HG02943 (cell line): Measurements from ENCODE around the gene MAST2.
"Not testable (repeated sequence)": the region's sequence is repeated elsewhere in the genome, so short reads cannot be mapped to it uniquely, and the experiment has no call there.

Experiments
- ATAC-seq: cut with Tn5 transposase; IDR thresholded peaks from one replicate; pipeline ENCODE4 v1.9.1; 2021; ENCODE audit warnings: mild to moderate bottlenecking, low read depth, moderate library complexity; ENCODE audit not compliant: unreplicated experiment

The MAST2 gene

DNA sequence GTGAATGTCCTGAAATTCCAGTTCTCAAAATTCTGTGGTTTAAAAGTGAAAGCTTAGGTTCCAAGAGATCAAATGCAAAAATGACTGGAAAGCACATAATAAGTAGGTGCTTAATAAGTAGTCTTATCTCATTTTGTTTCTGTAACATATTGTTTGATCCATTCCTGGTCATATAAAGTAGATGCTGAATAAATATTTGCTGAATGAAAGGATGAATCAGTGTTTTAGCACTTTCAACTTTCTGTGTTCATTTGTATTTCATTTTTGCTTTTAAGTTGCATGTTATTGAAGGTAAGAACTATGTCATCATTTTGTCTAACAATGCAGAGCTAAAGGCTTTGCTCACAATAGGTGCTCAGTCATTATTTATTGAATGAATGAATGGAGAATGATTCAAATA, 6.3 kb downstream of the MAST2 start:
- no peak for ATAC-seq

DNA sequence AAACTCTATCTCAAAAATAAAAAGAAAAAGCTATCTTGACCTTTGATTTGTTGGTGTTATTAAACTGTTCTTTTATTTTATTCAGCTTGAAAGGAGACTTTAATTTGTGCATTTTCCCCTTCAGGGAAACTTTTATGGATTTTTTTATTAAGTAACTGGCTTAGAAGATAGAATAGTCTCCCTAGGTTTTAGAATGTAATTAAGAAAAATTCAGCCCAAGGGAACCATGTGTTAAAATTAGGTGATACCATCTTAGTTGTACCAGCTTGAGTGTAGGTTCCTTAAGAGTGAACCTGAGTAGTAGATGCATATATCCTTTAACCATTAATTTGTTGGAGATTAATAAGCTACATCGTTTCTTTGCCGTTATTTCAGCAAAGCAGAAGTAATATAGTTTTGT, 11.4 kb downstream of the MAST2 start:
- ATAC-seq = no peak

DNA sequence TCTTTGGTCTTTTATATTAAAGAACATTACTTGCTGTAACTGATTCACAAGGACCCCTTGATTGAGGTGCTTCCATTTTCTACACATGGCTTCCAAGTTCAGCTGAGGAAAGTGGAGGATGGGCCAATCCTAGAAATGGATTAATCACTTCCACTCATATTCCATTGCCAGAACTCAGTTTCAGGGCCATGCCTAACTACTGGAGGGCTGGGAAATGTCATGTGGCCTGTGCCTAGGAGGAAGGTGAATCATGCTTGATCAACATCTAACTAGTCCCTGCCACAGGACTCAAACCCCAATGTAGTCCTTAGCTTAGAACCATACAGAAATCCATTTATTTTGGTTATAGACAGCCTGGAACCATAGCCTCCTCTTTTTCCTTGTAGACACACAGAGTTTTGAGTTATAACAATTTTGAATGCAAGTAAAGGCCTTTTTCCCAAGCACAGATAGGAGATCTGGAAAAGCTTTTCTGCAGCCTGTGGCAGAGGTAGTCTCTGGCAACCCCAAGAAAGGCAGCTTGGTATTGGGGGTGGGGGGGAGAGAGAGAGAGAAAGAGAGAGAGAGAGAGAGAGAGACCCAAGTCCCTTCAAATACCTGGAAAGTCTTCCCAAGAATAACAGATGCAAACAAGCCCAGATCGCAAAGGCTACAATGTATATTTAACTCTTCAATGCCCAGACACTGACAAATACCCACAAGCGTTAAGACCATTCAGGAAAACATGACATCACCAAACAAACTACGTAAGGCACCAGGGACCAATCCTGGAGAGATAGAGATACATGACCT, 12.5 kb downstream of the MAST2 start:
- ATAC-seq = no peak

DNA sequence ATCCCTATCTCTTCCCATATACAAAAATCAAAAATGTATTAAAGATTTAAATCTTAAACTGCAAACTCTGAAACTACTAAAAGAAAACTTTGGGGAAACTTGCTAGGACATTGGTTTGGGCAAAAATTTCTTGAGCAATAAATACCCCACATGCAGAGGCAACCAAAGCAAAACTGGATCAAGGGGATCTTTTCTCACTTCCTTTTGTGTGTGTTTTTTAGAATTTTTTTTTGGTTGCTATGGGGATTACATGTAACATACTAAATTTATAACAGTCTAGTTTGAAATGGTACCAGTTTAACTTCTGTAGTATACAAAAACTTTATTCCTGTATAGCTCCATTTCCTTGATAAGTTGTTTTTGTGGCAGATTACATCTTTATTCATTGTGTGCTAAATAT, 16.8 kb downstream of the MAST2 start:
- ATAC-seq = no peak

DNA sequence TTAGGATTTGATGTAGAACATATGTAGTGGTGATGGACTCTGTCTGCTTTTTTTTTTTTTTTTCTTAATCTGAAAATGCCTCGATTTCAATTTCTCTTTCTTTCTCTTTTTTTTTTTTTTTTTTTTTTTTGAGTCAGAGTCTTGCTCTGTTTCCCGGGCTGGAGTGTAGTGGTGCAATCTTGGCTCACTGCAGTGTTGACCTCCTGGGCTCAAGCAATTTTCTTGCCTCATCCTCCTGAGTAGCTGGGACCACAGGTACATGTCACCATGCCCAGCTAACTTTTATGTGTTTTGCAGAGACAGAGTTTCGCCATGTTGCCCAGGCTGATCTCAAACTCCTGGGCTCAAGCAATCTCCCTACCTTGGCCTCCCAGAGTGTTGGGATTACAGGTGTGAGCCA, 17.4 kb downstream of the MAST2 start:
- no peak for ATAC-seq

DNA sequence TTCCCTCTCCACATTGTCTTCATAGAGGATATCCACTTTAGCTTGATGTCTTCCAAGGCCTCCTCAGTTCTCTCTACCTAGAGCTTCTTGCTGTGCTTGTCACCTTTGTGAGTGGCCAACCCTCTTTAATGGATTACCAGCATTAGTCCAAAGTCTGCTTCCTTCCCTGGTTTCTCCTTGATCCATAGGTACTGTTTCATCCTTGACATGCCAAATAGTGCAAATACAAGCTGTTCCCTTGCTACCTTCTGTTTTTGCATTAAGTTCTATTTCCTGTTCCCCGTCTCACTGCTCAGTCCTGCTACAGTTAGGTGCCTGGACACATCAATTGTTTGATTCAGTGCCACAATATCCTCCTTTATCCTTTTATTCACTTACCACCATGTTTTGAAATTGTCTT, 19.2 kb downstream of the MAST2 start:
- ATAC-seq = no peak

DNA sequence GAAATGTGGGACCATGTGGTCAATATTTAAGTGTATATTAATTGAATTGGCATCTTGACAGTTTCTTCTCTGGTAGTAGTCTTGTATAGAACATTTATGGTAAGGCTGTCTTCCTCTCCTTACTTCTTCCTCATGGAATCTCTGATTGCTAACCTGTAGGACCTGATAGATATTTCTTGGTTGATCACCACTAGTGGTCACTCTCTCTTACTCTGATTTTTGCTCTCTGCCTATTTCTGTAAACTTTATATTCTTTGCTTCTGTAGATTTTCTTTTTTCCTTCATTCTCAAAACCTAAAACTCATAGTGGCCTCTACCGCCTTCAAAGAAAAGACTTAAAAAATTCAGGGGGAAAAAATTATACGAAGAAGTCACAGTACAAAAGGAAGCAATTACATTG, 21.2 kb downstream of the MAST2 start:
- no peak for ATAC-seq

DNA sequence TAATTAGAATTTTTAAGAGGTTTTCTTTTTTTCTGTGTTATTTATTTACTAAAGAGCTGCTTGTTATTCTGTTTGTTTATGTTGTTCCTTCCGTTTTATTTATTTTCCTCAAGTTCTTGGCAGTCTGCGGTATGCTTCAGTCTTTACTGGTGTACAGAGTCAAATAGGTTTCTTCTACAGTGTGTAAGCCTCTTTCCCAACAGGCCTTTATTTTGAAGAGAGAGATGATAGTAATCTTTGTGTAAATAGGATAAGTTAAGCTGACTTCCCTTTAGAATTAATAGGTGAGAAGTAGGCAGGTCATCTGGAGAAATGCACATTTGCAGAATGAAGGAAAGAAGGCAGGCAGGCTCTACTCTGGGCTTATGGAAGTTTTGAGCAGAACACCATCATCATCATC, 23.8 kb downstream of the MAST2 start:
- no peak for ATAC-seq

DNA sequence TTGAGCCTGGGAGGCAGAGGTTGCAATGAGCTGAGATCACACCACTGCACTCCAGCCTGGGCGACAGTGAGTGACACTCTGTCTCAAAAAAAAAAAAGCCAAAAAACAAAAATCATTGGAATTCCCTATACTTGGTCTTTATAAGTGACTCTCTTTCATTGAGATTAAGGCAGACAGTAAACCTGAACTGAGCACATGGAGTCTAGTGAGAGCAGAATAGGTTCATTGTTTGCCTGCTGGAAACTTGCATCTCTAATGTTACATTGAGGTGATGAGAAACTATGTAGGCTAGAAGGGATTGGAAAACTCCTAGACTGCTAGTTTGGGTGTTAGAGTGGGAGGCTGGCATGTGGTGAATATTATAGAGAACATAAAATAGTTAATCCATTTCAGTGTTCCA, 25.4 kb downstream of the MAST2 start:
- ATAC-seq = no peak

DNA sequence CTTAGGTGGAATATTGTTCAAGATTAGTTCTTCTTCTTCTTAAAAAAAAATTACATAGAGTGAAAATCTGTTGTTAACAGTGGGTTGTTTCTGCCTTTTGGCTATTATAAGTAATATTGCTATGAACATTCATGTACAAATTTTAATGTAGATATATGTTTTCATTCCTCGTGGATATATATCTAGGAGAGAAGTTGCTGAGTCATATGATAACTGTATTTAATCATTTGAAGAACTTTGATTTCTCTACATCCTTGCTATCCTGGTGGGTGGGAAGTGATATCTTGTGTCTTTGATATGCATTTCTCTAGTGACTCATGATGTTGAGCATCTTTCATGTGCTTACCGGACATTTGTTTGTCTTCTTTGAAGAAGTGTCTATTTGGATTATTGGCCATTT, 29.9 kb downstream of the MAST2 start:
- no peak for ATAC-seq

DNA sequence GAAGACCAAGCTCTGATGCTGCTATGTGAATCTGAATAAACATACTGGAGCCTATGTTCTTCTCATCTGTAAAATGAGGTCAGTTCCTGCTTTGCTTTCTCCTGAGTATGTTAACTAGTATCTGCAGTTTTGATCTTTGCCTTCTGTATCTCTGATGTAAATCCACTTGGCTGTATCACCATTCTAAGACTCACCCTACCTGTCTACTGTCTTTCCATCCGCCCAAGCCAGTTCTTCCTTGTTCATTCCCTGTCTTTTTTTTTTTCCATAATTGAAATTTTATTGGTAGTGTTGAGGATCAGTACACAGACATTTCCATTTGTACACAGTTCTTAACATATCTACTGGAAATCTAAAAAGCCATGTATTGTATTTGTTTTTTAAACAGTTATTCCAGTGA, 31.3 kb downstream of the MAST2 start:
- ATAC-seq = no peak

DNA sequence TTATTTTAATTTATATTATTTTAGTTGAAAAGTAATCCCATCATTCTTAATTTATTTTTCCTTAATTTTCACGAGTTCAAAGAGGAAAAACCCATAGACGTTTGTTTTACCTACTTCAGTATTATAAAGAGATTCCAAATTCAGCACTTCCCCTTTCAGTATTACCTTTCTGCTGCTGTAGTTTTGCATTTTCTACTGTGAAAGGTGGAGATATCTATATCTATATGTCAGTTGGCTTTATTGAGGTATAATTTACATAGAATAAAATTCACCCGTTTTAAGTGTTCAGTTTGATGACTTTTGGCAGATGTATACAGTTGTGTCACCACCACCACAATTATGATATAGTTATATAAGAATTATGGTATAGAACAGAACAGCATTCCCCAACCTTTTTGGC, 33.0 kb downstream of the MAST2 start:
- no peak for ATAC-seq

DNA sequence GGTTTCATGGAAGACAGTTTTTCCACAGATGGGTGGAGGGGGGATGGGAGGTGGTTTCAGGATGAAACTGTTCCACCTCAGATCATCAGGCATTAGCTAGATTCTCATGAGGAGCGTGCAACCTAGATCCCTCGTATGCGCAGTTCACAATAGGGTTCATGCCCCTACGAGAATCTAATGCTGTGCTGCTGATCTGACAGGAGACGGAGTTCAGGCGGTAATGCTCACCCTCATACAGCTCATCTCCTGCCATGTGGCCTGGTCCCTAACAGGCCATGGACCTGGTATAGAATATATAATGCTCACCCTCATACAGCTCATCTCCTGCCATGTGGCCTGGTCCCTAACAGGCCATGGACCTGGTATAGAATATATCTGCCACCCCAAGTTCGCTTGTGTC, 33.4 kb downstream of the MAST2 start:
- ATAC-seq = not testable (repeated sequence)

DNA sequence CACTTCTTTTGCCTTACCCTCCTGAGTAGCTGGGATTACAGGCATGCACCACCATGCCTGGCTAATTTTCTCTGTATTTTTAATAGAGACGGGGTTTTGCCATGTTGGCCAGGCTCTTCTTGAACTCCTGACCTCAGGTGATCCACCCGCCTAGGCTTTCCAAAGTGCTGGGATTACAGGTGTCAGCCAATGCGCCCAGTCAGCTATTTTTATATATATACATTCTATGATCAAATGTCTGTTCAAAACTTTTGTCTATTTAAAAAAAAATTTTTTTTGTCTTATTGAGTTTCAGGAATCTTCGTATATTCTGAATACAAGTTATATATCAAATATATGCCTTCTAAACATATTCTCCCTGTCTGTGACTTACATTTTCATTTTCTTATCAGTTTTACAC, 34.9 kb downstream of the MAST2 start:
- ATAC-seq = not testable (repeated sequence)

DNA sequence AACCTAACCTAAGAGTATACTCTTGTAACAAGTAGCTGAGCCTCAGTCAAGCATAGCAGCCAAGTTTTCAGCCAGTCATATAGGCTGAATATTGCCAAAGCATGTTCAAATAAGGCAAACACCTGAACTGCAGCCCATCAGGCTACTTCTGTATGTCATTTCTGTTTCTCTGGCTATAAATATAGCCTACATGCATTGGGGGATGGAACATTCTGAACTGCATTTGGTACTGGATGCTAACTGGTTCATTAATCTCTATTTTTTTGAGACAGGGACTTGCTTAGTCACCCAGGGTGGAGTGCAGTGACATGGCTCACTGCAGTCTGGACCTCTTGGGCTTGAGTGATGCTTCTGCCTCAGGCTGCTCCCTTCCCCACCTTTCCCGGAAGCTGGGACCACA, 37.3 kb downstream of the MAST2 start:
- ATAC-seq = no peak

DNA sequence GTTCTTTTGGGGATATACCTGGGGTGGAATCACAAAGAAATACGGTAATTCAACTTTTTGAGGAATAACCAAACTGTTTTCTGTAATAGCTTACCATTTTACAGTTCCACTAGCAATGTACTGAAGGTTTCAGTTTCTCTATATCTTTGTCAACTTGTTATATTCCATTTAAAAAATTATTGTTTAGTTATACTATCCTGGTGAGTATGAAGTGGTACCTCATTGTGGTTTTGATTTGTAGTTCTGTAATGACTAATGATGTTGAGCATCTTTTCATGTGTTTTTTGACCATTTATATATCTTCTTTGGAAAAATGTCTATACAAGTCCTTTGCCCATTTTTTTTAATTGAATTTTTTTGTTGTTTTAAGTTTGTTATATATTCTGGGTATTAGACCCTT, 39.4 kb downstream of the MAST2 start:
- ATAC-seq = no peak

DNA sequence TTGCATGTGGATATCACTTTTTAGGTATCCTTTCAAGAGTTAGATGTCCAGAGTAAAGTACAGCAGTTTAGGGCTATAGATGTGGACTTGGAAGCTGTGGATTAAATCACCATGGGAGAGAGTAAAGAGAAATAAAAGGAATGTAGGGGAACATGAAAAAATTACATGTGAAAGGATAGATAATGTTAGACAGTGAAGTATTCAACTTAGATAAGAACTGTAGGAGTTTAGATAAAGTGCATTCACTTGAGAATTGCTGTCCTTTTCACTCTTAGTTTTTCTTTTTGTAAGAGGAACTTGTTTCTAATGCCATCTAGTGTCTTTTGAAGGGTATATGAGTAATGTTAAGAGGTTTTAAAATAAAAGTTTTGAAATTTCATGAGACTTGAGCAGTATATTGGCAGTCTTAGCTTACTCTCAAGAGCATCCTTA, 40.1 kb downstream of the MAST2 start:
- ATAC-seq = no peak

DNA sequence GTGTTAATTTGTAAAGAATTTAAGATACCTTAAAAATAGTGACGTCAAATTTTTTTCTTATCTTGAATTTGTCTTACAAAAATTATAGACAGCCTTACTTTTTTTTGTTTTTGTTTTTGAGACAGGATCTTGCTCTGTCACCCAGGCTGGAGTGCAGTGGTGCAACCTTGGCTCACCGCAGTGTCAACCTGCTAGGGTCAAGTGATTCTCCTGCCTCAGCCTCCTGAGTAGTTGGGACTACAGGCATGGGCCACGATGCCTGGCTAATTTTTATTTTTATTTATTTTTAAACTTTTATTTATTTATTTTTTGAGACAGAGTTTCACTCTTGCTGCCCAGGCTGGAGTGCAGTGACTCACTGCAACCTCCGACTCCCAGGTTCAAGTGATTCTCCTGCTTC, 40.6 kb downstream of the MAST2 start:
- not testable (repeated sequence) for ATAC-seq

DNA sequence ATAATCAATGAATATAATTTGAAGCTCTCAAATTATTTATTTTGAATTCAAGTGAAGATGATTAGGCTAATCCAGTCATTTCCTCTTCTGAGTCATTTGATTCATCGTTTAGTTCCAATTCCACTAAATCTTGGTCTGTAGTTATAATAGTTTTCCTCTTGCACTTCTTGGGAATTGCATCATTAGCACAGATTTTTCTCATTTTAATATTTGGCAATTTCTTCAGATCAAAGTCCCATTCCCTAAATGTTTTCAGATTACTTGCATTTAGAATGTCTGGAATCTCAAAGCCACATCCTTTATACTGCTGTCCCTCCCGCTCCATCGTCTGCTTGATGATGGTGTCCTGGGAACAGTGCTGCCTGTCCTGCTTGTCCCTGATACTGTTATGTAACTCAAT, 43.5 kb downstream of the MAST2 start:
- ATAC-seq = no peak

DNA sequence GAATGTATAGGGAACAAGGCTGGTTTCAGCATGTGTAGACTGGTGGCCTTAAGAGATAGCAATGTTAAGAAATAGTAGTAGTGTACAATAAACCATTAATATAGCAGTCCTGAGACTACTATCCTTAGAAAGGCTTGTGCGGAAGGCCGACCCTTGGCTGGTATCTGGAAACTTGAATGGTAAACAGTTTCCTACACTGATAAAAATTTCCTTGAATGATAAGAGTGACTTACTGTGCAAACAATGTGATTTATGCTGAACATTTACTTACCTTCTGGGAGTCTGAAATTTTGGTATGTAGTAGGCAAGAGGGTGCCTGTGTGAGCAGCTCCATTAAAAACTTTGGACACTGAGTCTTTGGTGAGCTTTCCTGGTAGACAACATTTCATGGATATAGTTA, 44.7 kb downstream of the MAST2 start:
- ATAC-seq = no peak

DNA sequence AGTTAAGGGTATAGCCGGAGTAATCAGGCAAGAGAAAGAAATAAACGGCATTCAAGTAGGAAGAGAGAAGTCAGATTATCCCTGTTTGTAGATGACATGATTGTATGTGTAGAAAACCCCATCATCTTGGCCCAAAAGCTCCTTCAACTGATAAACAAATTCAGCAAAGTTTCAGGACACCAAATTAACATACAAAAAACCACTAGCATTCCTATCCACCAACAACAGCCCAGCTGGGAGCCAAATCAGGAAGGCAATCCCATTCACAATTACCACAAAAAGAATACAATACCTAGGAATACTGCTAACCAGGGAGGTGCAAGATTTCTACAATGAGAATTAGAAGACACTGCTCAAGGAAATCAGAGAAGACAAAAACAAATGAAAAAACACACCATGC, 45.3 kb downstream of the MAST2 start:
- ATAC-seq = no peak

DNA sequence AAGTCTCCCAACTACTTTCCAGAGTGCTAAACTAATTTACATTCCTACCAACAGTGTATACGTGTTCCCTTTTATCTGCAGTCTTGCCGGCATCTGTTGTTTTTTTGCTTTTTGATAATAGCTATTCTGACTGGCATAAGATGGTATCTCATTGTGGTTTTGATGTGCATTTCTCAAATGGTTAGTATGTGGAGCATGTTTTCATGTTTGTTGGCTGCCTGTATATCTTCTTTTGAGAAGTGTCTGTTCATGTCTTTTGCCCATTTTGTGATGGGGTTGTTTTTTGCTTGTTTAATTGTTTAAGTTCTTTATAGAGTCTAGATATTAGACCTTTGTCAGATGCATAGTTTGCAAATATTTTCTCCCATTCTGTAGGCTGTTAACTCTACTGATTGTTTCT, 46.6 kb downstream of the MAST2 start:
- no peak for ATAC-seq

DNA sequence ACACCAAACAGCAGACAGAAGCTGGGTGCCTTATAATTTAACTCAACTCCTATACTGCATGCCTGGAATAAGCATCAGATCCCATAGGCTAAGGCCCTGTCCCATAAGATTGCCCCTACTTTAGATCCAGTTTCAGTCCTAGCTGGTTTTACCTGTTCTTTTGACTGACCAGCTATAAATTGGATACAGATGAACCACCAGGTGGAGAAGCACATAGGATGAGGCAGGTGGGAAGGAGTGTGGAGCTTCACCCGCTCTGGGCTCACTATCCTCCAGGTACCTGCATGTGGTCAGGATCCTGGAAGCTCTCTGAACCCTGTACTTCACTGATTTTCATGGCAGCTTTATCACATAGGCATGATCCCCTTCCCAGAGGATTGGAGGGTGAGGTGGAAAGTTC, 51.3 kb downstream of the MAST2 start:
- no peak for ATAC-seq
